ENCODE measurements around the gene MOSMO. TPM values are rescaled to one million over a fixed set of nuclear protein-coding genes. Genes with fewer than 3 reads are reported as not detected.
"Not testable (repeated sequence)": the region's sequence is repeated elsewhere in the genome, so short reads cannot be mapped to it uniquely, and the experiment has no call there.

Gene MOSMO
- total RNA-seq, 2 experiments from 2014 or later: 9.6 to 9.8 TPM

DNA sequence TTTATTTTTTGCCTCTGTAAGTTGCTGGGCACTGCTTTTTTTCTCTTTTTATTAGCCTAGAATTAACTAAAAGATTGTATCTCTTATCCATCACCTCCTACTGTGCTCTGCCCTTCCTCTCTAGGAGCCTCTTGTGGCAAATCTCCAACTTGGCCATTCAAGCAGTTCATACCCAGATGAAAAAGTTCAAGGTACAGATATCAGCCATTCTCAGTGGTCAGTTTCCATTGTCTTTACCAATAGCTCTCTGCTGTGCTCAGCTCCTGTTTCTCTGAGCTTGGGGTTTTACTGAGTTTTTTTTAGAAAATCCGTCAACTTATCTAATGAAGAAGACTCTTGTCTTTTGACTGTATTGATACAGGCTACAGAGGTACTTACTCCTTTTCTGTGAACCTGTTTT is 15.6 kb downstream of the MOSMO start:
- Histone ChIP-seq H3K4me3 (ENCODE audit: low read depth, low read length, poor library complexity, severe bottlenecking) (no peak overlapping the region), H2AFZ (ENCODE audit: low read length) (no peak overlapping the region), H3K4me1 (ENCODE audit: insufficient read depth, low read length, poor library complexity, severe bottlenecking) (peaks cover 12% of the 10 kb centered on the region), H3K4me2 (ENCODE audit: low read length) (no peak overlapping the region), H3K9me3 (ENCODE audit: low read length) (no peaks in the 10 kb centered on the region), H3K79me2 (ENCODE audit: insufficient read depth, low read depth, low read length) (no peaks in the 10 kb centered on the region), H3K9me2 (ENCODE audit: insufficient read depth, low read length) (no peaks in the 10 kb centered on the region), H3K36me3 (ENCODE audit: insufficient read depth, low read length) (no peaks in the 10 kb centered on the region), H4K20me1 (ENCODE audit: insufficient read depth, low read length) (no peaks in the 10 kb centered on the region), H3K27ac (ENCODE audit: low read depth, low read length, poor library complexity, severe bottlenecking) (no peak overlapping the region)
- TF ChIP-seq EZH2phosphoT487 (IDR thresholded peaks at IDR 0.05; ENCODE audit: borderline replicate concordance, low read depth, low read length): no peak
- TF ChIP-seq, protein P1, sequence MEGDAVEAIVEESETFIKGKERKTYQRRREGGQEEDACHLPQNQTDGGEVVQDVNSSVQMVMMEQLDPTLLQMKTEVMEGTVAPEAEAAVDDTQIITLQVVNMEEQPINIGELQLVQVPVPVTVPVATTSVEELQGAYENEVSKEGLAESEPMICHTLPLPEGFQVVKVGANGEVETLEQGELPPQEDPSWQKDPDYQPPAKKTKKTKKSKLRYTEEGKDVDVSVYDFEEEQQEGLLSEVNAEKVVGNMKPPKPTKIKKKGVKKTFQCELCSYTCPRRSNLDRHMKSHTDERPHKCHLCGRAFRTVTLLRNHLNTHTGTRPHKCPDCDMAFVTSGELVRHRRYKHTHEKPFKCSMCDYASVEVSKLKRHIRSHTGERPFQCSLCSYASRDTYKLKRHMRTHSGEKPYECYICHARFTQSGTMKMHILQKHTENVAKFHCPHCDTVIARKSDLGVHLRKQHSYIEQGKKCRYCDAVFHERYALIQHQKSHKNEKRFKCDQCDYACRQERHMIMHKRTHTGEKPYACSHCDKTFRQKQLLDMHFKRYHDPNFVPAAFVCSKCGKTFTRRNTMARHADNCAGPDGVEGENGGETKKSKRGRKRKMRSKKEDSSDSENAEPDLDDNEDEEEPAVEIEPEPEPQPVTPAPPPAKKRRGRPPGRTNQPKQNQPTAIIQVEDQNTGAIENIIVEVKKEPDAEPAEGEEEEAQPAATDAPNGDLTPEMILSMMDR (conservative IDR thresholded peaks at IDR 0.05; ENCODE audit: low read length): no peak
- CTCF ChIA-PET (ENCODE audit: unreplicated experiment): no interaction called here
- POLR2A ChIA-PET: interaction anchor here (0.7 kb wide), 1 partner anchor 17 kb away, joined by 3 read pairs; no protein-coding TSS in a partner anchor
- no TSS peak for BruUV-seq (replicated peaks)
- intact Hi-C loops (cut with micrococcal nuclease; ENCODE audit: unreplicated experiment): no loop called here
- DNase-seq (ENCODE audit: low spot score): no peak

DNA sequence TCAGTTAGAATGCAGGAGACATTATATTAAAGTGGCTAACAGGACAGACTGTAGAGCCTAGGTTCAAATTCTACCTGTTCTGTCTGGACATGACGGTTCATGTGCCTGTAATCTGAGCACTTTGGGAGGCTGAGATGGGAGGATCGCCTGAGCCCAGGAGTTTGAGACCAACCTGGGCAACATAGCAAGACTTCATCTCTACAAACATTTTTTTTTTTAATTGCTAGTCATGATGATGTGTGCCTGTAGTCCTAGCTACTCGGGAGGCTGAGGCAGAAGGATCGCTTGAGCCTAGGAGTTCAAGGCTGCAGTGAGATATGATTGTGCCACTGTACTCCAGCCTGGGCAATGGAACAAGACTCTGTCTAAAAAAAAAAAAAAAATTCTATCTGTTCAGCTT is 16.9 kb downstream of the MOSMO start:
- DNase-seq (ENCODE audit: low spot score); H4K20me1 ChIP-seq (ENCODE audit: insufficient read depth, low read length); H3K79me2 ChIP-seq (ENCODE audit: insufficient read depth, low read depth, low read length); intact Hi-C loops (cut with micrococcal nuclease; ENCODE audit: unreplicated experiment); H3K27ac ChIP-seq (ENCODE audit: low read depth, low read length, poor library complexity, severe bottlenecking); H3K4me3 ChIP-seq (ENCODE audit: low read depth, low read length, poor library complexity, severe bottlenecking); H3K9me2 ChIP-seq (ENCODE audit: insufficient read depth, low read length); H3K4me2 ChIP-seq (ENCODE audit: low read length); BruUV-seq (replicated peaks); H3K36me3 ChIP-seq (ENCODE audit: insufficient read depth, low read length); H2AFZ ChIP-seq (ENCODE audit: low read length); CTCF ChIA-PET (ENCODE audit: unreplicated experiment); H3K9me3 ChIP-seq (ENCODE audit: low read length): not testable (repeated sequence)
- peaks cover 12% of the 10 kb centered on the region for H3K4me1 ChIP-seq (ENCODE audit: insufficient read depth, low read length, poor library complexity, severe bottlenecking)
- POLR2A ChIA-PET: interaction anchor here (0.7 kb wide), 2 partner anchors 18 to 360 kb away, joined by 3 read pairs; no protein-coding TSS in a partner anchor

DNA sequence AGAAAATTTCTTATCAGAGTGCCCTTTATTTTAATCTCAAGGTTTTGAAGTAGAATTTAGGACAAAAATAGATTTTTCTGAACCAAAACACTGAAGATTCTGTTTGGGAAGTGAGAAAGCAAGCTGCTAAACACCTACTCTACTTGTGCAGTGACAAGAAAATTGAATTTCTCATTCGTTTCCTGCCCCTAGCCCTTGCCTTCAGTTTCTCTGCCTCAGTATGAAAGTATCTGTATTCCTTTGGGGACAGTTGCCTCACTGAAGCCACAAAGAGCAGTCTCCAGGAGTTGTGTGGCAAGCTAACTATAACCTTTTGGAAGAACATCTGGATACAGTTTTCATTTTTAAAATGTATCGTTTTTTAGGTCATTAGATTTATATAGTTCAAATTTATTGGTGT is 19.7 kb downstream of the MOSMO start:
- Histone ChIP-seq H3K4me3 (ENCODE audit: low read depth, low read length, poor library complexity, severe bottlenecking) (no peak overlapping the region), H3K9me3 (ENCODE audit: low read length) (no peaks in the 10 kb centered on the region), H3K36me3 (ENCODE audit: insufficient read depth, low read length) (peaks cover 9% of the 10 kb centered on the region; the same call in 1 of the 2 replicates), H2AFZ (ENCODE audit: low read length) (no peak overlapping the region), H3K79me2 (ENCODE audit: insufficient read depth, low read depth, low read length) (no peaks in the 10 kb centered on the region), H3K4me1 (ENCODE audit: insufficient read depth, low read length, poor library complexity, severe bottlenecking) (peaks cover 12% of the 10 kb centered on the region), H3K27ac (ENCODE audit: low read depth, low read length, poor library complexity, severe bottlenecking) (no peak overlapping the region), H3K9me2 (ENCODE audit: insufficient read depth, low read length) (no peaks in the 10 kb centered on the region), H3K4me2 (ENCODE audit: low read length) (peak overlapping the region; percentile 21), H4K20me1 (ENCODE audit: insufficient read depth, low read length) (no peaks in the 10 kb centered on the region)
- ChIA-PET POLR2A (interaction anchor here (0.7 kb wide), 1 partner anchor 200 kb away, joined by 3 read pairs; no protein-coding TSS in a partner anchor), CTCF (ENCODE audit: unreplicated experiment) (no interaction called here)
- no TSS peak for BruUV-seq (replicated peaks)
- TF ChIP-seq, protein P1 (conservative IDR thresholded peaks at IDR 0.05; ENCODE audit: low read length): no peak
- no peak for TF ChIP-seq EZH2phosphoT487 (IDR thresholded peaks at IDR 0.05; ENCODE audit: borderline replicate concordance, low read depth, low read length)
- DNase-seq (ENCODE audit: low spot score): peak; percentile 24
- intact Hi-C loops (cut with micrococcal nuclease; ENCODE audit: unreplicated experiment): no loop called here

Measured in OCI-LY7 (cell line).